Tongue (tissue), 2 donors: ENCODE measurements around the gene LDLRAD4. TPM values are rescaled to one million over a fixed set of nuclear protein-coding genes. Genes with fewer than 3 reads are reported as not detected.

Experiments
- DNase-seq: peaks from one replicate; pipeline ENCODE4 v3.0.0-alpha.2; 2015
- total RNA-seq: library from RNA; depleted of rRNA; stranded (reverse); fragments of >200 nt; gene quantifications from one replicate; pipeline ENCODE4 v1.2.3, GENCODE V29; 2014

Gene LDLRAD4
- total RNA-seq, 1 donor from 2014 or later, result 36.7 TPM

DNA sequence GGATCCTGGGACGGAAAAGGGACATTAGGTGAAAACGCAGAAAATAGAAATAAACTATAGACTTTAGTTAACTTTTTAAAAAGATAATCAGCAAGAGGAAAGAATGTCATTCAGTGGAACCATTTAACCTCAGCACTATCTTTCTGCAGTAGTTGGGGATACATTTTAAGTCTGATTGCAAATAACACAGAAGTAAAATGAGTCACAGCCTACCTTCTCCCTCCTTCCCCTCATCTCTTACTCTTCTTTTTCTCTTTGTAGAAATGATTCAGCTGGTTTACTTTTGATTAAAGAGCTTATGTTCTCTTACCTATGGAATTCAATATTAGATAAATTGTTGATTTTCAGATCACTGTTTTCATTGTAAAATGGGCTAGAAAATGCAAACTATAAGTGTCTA lies 336.6 kb downstream of the LDLRAD4 start:
- no peak for DNase-seq

DNA sequence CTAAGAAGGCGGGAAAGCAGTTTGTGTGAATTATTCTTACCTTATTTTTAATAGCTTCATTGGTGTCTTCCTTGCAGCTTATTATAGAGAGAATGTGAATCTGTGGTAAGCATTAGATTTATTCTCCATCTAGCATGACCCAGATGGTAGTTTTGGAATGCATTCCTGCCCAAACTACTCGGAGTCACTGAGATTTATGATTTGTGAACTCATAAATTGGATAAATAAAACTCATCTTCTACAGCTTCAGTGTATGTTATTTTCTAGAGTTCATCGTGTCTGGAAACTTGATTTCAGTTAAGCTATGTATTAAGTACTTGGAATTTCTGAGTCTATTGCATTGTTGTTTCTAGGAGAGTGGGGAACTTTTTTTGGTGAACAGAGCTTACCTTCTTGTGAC lies 337.3 kb downstream of the LDLRAD4 start:
- no peak for DNase-seq

DNA sequence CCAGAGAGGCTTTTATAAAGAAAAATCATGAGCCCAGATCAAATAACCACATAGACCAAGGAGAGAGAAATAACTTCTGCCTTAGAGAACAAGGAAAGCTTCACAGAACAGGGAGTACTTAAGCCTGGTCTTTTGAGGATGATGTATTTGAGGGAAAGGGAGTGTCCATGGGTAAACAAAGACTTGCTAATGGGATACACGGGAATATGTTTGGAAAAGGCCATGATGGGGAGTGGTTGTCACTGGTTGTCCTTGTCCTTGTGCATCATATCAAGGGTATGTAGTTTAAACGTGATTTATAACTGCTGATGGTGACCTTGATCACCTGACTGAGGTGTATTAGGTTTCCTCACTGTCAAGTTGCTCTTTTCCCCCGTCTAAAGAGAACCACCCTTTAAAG lies 337.9 kb downstream of the LDLRAD4 start:
- DNase-seq, result no peak

DNA sequence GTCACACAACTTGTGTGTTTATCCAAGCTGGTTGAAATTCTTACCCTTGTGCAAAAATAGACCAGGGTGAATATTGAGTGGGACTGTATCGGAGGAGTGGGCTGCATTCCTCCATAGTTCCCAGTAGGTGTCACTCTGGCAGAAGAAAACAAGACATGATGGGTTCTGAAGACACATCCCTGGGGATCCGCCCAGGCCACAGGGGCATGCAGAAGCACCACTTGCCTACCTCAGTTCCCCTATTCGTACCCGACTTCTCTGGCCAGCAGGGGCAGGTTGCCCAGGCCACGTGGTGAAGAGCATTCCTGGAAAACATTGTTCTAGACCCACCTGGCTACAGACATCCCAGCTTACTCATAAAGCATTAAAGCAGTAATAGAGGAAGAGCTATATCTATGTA lies 339.6 kb downstream of the LDLRAD4 start:
- peak; percentile 68 for DNase-seq

DNA sequence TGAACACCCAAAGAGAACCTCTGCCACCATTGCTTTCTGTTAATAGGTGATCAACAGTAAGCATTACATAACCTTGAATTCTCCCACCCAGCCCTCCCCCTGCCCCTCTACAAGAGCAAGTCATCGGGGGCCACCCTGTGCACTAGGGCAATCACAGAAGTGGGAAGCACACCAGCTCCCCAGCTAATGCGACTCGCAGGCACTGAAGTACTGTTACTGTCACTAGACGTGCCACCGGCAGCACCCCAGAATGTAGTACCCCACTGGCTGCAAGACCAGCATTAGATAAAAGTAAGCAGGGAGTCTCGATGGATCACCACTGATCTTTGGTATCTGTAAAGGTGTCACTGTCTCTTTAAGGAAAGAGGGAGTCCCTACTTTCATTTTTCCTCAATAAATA lies 340.2 kb downstream of the LDLRAD4 start:
- DNase-seq, result no peak

DNA sequence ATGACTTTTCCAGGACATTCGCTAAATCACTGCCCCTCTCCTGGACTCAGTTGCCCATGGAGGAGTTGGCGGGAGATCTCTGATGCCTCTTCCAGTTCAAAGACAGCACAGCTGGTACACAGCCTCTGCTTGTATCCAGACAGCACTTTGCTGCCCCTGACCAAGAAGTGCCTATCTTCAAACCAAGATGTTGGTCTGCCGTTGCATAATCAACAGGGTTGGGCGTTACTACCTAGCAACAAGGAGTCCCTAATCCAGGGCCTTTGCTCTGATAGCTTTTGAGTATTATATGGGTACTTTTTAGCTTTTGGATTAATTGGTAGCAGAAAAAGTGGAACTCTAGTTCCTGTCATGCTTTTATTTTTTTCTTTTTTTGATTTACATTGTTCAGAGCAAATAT lies 341.2 kb downstream of the LDLRAD4 start:
- DNase-seq, result no peak

DNA sequence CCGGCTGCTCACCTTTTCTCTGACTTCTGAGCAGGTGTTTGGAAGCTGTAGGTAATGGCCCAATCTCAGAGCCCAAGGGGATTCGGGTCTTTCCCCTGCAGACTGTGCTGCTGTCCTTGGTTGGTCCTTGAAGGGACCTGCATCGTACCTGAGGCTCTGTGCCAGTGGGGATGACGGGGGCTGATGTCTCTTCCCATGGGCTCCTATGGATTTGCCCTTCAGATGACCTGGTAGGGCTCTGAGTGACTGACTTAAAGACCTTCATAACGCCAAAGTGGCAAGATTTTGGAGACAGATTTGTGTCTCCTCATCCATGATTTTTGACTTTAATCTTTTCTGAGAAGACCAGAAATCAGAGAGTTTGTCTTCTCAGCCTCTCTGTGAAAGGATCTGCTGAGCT lies 341.7 kb downstream of the LDLRAD4 start:
- DNase-seq, result no peak

DNA sequence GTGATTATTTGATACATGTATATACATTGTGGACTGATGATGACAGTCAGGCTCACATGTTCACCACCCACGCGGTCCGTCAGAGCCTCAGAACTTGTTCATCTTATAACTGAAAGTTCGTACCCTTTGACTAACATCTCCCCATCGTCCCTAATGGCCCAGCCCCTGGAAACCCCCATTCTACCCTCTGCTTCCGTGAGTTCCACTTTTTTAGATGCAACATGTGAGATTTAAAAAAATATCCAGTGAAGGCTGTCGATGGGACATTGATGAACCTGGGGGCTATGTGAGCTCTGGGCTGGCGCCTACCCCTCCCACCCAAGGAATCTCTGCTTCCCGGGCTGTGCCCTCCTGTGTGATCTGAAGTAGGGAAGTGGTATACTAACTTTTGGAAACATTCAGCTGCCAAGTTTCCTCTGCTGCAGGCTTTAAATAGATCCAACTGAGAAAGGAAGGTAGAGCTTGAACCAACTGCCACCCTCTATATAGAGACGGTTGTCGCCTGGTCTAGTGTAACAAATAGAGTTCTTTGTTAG lies 344.0 kb downstream of the LDLRAD4 start:
- peak; percentile 75 for DNase-seq

DNA sequence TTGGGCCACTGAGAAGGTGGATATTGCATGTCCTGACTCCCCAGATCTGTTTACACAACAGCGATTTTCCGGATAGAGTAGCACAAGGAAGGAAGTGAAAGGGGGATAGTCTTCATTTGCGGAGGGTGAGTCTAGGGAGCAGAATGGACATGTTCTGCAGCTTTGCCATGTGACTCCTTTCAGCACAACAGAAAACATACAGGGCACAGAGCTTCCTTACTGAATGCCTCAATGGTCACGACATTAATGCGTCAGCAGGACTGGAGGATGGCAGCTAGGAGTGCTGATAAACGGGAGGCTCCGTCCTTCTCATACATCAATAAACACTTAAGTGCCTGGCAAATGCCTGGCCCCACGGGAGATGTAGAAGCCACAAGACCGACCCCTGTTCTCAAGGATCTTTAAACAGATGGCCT lies 344.8 kb downstream of the LDLRAD4 start:
- DNase-seq, result peak; percentile 20

DNA sequence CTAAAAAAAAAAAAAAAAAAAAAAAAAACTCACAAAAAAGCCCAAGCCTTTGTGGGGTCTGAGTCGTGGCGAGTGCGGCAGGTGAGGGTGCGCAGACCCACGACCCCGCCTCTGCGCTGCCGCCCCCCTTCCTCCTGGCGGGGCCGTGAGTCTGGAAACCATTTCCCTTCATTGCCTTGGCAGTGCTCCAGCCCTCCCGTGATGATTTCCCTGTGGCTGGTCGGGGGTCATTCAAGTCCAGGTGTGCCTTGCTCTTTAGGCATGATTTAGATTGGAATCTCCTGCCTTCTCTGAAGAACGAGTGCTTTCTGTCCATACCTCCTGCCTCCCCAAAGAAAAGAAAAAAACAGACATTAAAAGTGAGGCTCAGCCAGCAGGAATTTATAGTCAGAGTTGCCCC lies 346.0 kb downstream of the LDLRAD4 start:
- peak; percentile 43 for DNase-seq

DNA sequence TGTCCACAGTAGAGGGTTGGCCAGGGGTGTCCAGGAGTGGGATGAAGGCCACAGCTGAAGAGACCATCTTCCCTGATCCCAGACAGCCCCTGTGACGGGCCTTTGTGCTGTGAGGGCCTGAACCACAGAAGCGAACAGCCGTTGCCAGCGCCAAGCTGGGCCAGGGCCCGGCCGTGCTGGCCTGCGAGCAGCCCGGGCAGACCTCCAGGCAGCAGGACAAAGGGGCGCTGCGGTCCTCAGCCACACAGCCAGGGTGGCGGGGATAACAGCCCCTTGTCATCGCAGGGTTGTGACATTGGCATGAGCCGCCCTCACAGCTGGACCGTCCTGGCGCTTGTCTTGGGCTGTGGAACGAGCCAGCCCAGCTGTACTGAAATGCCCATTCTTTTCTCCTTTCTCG lies 346.7 kb downstream of the LDLRAD4 start:
- peak; percentile 85 for DNase-seq

DNA sequence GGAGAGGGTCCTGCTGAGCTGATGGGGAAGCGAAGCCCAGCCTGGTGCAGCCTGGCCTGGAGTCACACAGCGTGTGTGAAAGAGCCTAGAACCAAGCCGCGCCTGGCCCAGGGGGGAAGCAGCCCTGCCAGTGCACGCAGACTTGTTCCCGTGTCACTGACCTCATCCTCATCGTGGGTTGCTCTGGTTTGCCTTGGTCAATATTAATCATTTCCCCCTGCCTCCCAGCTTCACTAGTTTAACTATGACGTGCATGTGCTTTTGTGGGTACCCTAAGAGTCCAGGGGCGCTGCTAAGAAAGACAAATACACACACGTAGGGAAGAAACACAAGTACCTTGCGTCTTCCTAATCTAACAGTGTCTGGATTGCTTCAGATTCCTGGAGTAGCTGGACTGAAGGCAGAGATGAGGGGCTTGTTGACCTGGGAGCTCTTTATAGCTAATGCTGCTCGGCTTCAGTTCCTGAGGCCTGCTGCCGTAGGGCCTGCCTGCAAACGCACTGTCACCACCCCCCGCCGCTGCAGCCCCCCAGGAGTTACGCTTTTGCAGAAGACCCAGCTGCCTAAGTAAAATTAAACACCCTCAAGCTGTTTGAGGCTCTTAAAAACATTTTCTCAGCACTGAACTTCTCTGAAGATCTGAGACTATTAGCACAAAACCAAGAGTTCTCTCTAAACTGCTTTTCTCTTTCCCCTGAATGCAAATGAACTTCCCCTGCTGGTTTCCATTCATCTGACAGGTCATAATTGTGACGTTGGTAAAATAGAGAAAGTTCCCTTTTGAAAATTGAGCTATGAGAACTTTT lies 348.6 kb downstream of the LDLRAD4 start:
- DNase-seq, result peak; percentile 35

DNA sequence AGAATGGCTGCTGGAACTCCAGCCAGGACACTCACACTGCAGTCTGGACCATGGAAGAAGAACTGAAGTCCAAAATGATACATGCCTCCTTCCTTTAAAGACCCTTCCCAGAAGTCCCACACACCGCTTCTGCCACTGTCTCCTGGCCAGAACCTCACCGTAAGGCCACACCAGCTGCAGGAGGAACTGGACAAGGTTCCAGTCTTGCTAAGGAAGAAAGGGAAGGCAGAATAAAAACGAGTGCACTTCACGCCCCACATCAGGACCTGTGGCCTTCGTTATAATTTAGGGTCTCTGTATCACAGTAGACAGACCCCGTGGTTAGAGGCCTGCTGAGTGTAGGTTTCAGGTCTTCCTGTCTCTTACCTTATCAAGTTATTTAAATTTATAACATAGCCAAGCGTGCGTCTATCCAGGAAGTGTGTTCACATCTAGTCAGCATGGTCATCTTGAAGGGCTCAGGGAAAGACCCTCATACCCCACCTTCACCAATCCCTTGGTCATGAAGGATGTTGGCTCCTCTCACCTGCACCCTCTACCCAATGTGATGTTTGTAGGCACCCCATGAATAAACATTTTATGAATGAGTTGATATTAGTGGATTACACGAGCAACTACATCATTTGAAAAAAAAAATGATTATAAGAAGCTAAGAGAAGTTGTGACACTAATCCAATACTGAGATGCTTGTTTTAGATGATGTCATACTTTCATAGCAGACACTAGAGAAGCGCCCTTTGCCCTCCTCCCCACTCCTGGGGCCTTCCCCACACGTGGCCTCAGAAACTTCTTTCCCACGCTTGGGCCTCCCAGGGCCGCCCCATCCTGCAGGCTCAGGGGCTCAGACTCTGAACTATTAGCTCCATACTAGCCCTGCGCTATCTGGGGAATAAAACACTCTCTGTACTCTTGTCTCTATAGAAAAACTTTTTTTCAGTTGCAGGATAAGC lies 350.2 kb downstream of the LDLRAD4 start:
- no peak for DNase-seq

DNA sequence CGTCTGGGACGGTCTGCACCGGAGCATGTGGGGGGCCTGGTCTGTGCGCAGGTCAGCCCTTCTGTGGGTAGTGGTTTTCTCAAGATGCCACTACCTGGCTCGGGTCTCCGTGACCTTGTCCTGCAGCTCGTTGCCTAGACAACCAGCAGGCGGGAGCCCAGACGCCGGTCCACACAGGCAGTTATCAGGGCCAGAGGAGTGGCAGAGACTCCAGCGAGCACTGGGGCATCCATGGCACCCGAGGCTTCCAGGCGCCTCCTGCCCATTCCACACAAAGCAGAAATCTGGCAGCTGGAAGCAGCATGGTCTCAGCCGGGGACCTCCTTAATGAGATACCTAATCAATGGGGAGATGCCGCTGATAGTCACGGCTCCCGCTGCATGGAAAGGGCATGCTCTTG lies 351.7 kb downstream of the LDLRAD4 start:
- DNase-seq, result no peak

DNA sequence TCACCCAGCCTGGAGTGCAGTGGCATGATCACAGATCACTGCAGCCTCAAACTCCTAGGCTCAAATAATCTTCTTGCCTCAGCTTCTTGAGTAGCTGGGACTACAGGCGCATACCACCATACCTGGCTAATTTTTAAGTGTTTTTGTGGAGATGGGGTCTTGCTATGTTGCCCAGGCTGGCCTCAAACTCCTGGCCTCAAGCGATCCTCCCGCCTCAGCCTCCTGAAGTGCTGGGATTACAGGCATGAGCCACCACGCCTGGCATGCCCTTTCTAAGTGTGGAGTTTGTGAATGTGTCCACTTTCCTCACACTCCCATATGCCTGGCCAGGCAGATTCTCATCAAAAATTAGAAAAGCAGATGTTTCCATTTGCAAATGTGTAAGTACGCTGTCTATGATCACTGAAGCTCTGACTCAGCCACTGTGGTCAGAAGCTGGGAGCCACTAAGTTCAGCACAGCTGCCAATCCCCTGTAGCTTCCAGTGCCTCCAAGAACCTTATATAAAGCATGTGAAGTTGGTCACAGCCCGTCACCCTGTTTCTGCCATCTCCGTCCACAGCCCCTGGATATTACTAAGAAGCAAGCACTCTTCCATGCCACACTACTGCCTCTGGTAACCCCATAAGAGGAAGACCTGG lies 352.4 kb downstream of the LDLRAD4 start:
- DNase-seq, result no peak

DNA sequence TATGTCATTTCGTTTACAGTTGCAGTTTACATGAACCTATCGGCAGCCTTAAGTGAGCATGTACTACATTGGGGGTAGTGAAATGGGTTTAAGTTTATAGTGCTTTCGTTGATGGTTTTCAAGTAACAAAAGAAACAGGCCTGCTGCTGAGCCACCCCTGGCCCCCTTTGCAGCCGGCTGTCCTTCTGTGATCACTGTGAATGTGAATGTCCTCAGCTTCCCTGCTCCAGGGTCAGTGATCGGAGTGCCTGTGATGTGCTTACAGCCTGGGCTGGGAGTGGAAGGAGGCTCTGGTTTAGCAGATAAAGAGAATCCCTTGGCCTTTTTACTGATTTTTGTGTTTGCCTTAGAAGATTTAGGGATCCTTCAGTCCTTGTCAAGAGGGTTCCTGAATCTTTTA lies 353.6 kb downstream of the LDLRAD4 start:
- DNase-seq, result no peak

DNA sequence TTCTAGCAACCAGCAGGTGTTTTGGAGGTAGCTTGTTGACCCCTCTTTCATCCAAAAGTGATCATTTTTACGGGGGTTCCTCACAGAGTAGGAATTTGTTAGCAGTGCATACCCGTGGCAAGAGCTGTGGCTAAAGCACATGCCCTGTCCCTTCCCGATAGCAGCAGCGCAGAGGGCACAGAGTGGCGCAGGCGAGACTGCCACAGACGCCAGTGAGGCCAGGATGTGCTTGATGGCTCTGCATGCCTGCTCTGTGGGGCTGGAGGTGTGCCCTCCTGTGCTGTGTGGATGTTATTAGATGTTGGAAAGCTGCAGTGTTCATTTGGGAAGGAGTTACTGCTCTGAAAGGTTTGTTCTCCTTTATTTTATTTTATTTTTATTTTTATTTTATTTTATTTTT lies 354.2 kb downstream of the LDLRAD4 start:
- DNase-seq, result no peak

DNA sequence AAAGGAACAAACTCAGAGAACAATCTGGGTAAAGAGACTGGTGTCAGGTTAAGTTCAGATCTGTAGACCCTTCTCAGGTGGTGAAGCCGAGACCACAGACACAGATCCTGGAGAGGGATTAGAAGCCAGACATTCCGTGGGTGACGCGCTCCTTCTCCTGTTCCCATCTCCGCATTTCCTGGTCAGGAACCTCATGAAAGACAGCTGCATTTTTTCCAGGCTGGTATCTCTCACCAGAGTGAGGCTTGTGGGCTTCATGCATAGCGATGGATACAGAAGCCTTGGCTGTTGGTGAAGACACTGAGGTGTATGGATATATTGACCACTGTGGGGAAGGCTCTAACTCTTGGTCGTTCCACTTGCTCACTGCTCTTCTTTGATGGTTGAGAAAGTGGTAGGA lies 355.2 kb downstream of the LDLRAD4 start:
- DNase-seq, result no peak

DNA sequence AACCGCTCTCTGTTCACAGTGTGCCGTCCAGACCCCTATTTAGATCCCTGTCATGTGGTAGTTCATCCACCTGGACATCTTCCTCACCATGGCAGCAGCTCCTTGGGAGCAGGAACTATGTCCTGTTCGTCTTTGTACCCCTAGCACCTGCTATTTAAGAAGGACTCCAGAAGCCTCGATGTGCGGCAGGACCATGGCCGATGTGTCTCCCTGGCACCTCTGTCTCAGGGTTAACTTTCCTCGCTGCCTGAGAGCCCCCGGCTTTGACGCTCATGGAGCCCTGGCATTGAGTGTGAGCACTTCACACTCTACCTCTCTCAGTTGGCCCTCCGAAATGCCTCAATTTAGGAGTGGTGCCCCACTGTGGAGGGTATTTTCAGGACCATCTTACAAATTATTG lies 355.8 kb downstream of the LDLRAD4 start:
- DNase-seq, result no peak

DNA sequence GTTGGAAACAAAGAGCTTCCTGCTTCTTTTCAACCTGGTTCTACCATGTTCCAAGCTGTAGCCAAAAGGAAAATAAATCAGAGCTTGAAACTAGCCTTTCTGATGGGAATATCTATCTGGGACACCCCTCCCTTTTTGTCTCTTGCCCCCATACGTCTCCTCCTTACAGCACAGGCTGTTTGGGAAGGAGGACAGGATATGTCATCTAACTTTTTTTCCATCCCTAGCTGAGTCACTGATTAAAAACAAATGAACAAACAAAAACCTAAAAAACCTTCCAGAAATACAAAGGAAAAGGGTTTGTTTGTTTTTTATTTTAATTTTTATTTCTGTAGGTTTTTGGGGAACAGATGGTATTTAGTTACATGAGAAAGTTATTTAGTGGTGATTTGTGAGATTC lies 356.2 kb downstream of the LDLRAD4 start:
- no peak for DNase-seq

DNA sequence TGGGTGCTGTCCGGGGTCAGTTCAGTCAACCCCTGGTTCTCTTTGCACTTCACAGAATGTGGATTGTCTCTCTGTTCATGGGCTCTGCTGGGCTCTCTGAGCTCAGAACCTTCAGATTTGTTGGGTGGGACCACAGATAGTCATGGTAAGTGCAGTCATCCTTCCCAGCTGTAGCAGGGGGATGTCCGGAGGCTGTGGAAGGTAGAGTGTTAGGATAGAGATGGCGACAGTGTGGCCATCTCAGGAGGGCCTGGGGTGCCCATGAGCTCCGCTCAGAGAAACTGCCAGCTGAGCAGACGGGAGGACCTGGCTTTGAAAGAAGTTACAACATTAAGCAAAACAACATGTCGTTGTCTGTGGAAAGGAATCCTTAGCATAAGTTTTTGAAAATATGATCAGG lies 358.0 kb downstream of the LDLRAD4 start:
- no peak for DNase-seq

DNA sequence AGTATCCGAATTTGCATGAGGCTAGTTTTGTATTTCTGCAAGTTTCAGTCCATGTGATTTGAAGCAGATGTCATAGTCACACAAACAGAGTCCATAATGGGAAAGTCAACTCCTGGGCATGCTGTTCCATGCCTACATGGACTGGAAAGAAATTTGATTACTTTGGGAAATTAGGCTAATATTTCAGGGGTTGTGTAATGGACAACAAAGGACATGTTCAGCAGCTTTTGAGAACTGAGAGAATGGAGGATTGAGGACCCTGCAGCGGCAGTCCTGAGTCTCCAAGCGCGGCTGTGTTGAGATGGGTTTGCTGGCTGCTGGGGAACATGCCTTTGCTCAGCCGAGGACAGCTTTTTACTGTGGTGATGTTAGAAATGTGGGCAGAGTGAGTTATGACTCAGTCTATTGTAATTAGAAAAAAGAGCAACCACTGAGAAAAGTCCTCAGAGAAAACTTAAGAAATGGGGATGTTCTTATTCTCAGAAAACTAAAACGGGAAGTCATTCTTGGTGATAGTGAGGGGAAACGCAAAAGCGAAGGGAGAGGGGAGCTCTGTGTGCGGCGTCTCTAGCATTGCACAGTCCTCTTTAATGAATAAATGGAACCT lies 358.6 kb downstream of the LDLRAD4 start:
- no peak for DNase-seq
